CD4-positive, alpha-beta T cell (primary cell): ENCODE measurements around the gene ATXN1. TPM values are rescaled to one million over a fixed set of nuclear protein-coding genes. Genes with fewer than 3 reads are reported as not detected.

Experiments used
- ATAC-seq: fragments of 200-7000 bp; cut with Tn5 transposase; one replicate; pipeline ENCODE4 v1.10.0; 2022; ENCODE audit warnings: mild to moderate bottlenecking; ENCODE audit not compliant: poor library complexity
- CTCF ChIA-PET: fragments of 350-600 bp; sonication (Branson Sonifier 250); formaldehyde crosslinking; loops from one replicate; lab custom pipeline; 2021; ENCODE audit warnings: antibody characterized with exemption, inconsistent platforms; lab: Charles Lee
- POLR2A ChIA-PET: fragments of 350-600 bp; sonication (Branson Sonifier 250); formaldehyde crosslinking; loops from one replicate; lab custom pipeline; 2021; ENCODE audit warnings: antibody characterized with exemption, inconsistent platforms; lab: Charles Lee
- DNase-seq, 14 experiments: peaks; one replicate each; pipeline ENCODE4 v3.0.0-alpha.2; 2013 to 2020; ENCODE audit warnings: mixed read lengths in 2 of 14
- H3K27ac ChIP-seq, 2 donors: one replicate each; pipeline versions ENCODE4 v1.5.1 to v1.7.0; 2013; ENCODE audit warnings: low read length in 2 of 2, low read depth in 1 of 2, mild to moderate bottlenecking in 1 of 2
- H3K27me3 ChIP-seq, 2 experiments: 1 replicate in 1 of 2; 2 replicates in 1 of 2; pipeline versions ENCODE4 v1.6.1 to v1.7.0; 2013; ENCODE audit warnings: low read length in 2 of 2, control low read depth in 1 of 2, mild to moderate bottlenecking in 1 of 2, moderate library complexity in 1 of 2; ENCODE audit not compliant: insufficient read depth in 2 of 2, control insufficient read depth in 1 of 2
- H3K36me3 ChIP-seq: one replicate; pipeline ENCODE4 v1.6.1; 2013; ENCODE audit warnings: low read length, control low read depth; ENCODE audit not compliant: insufficient read depth
- H3K4me1 ChIP-seq: one replicate; pipeline ENCODE4 v1.6.1; 2013; ENCODE audit warnings: low read length, control low read depth; ENCODE audit not compliant: insufficient read depth
- H3K4me3 ChIP-seq: one replicate; pipeline ENCODE4 v1.5.1; 2013; ENCODE audit warnings: mild to moderate bottlenecking, low read length, moderate library complexity
- H3K9me3 ChIP-seq, 2 experiments: 1 replicate in 1 of 2; 2 replicates in 1 of 2; pipeline versions ENCODE4 v1.6.1 to v1.7.0; 2013; ENCODE audit warnings: low read length in 2 of 2, mild to moderate bottlenecking in 2 of 2, control low read depth in 1 of 2, moderate library complexity in 1 of 2; ENCODE audit not compliant: control insufficient read depth in 1 of 2, insufficient read depth in 1 of 2
- H3K27ac Mint-ChIP-seq: one replicate; pipeline ENCODE4 v1.8.0; 2020; ENCODE audit warnings: mixed read lengths
- H3K27me3 Mint-ChIP-seq: one replicate; pipeline ENCODE4 v1.8.0; 2021; ENCODE audit warnings: mixed read lengths
- H3K36me3 Mint-ChIP-seq: one replicate; pipeline ENCODE4 v1.8.0; 2021; ENCODE audit warnings: low read depth, mixed read lengths
- H3K4me1 Mint-ChIP-seq: one replicate; pipeline ENCODE4 v1.8.0; 2021; ENCODE audit warnings: low read depth, mixed read lengths
- H3K4me3 Mint-ChIP-seq: one replicate; pipeline ENCODE4 v1.8.0; 2020; ENCODE audit warnings: mild to moderate bottlenecking, mixed read lengths
- H3K9me3 Mint-ChIP-seq: one replicate; pipeline ENCODE4 v1.8.0; 2020; ENCODE audit warnings: mixed read lengths
- CTCF ChIP-seq: fragments of 200-600 bp; IDR thresholded peaks from one replicate; pipeline ENCODE4 v1.8.0; 2022; ENCODE audit warnings: antibody characterized with exemption, mild to moderate bottlenecking
- intact Hi-C, 2 experiments: fragments of 100-400 bp; cut with DNase I in 1 of 2; cut with micrococcal nuclease in 1 of 2; formaldehyde crosslinking; loops; one replicate each; pipeline versions ENCODE4 v1.15.1 to v1.9.0; 2023 to 2025; cut with DNase I, micrococcal nuclease
- total RNA-seq, 174 experiments: library from RNA in 2 of 174; stranded (reverse) in 2 of 174; gene quantifications; one replicate each; pipeline ENCODE4 v1.2.3 and lab custom pipeline; 2021 to 2026

The ATXN1 gene
- total RNA-seq, 2 experiments from 2014 or later: 74.2 to 76.7 TPM

GRCh38 chr6:16339265-16339587 lies 422.0 kb downstream of the ATXN1 start:
- intact Hi-C loops: no loop called here
- no peaks in the 10 kb centered on the region for H3K9me3 ChIP-seq
- H3K36me3 ChIP-seq: no peaks in the 10 kb centered on the region
- Mint-ChIP-seq H3K27ac (no peak overlapping the region), H3K4me1 (no peaks in the 10 kb centered on the region), H3K27me3 (no peaks in the 10 kb centered on the region), H3K9me3 (no peaks in the 10 kb centered on the region), H3K36me3 (no peaks in the 10 kb centered on the region), H3K4me3 (no peak overlapping the region)
- POLR2A ChIA-PET: interaction anchor here (0.6 kb wide), 1 partner anchor 265 kb away, joined by 4 read pairs; no protein-coding TSS in a partner anchor
- ATAC-seq (no peak), DNase-seq (no peak)
- CTCF ChIA-PET: interaction anchor here (0.9 to 1.2 kb wide), 2 partner anchors 172 to 241 kb away, joined by 3 read pairs; no protein-coding TSS in a partner anchor
- H3K27me3 ChIP-seq: no peaks in the 10 kb centered on the region
- H3K4me3 ChIP-seq: no peak overlapping the region
- no peak for TF ChIP-seq CTCF
- H3K4me1 ChIP-seq: no peaks in the 10 kb centered on the region
- H3K27ac ChIP-seq: no peak overlapping the region

- Mint-ChIP-seq H3K27me3 (no peaks in the 10 kb centered on the region), H3K36me3 (no peaks in the 10 kb centered on the region), H3K9me3 (no peaks in the 10 kb centered on the region), H3K27ac (no peak overlapping the region), H3K4me3 (no peak overlapping the region), H3K4me1 (no peaks in the 10 kb centered on the region)
- ATAC-seq (peak; percentile 24), DNase-seq (no peak)
- Histone ChIP-seq H3K4me3 (no peak overlapping the region), H3K27ac (no peak overlapping the region), H3K4me1 (no peaks in the 10 kb centered on the region), H3K9me3 (no peaks in the 10 kb centered on the region), H3K27me3 (no peaks in the 10 kb centered on the region), H3K36me3 (no peaks in the 10 kb centered on the region)
- intact Hi-C loops: no loop called here
- CTCF ChIA-PET: interaction anchor here (0.9 to 1.2 kb wide), 2 partner anchors 172 to 242 kb away, joined by 3 read pairs; no protein-coding TSS in a partner anchor
- POLR2A ChIA-PET: interaction anchor here (0.6 kb wide), 1 partner anchor 266 kb away, joined by 4 read pairs; no protein-coding TSS in a partner anchor
- no peak for TF ChIP-seq CTCF
Observed at GRCh38 chr6:16338577-16339264, 422.5 kb downstream of the ATXN1 start.

GRCh38 chr6:16337295-16337975 lies 423.8 kb downstream of the ATXN1 start:
- H3K9me3 Mint-ChIP-seq: no peaks in the 10 kb centered on the region
- H3K4me3 ChIP-seq: no peak overlapping the region
- no peak for ATAC-seq
- H3K36me3 Mint-ChIP-seq: no peaks in the 10 kb centered on the region
- H3K27ac Mint-ChIP-seq: no peak overlapping the region
- H3K36me3 ChIP-seq: no peaks in the 10 kb centered on the region
- H3K27me3 ChIP-seq: no peaks in the 10 kb centered on the region
- TF ChIP-seq CTCF: no peak
- H3K9me3 ChIP-seq: no peaks in the 10 kb centered on the region
- CTCF ChIA-PET: interaction anchor here (0.8 to 1.2 kb wide), 2 partner anchors 20 to 375 kb away, joined by 3 to 4 read pairs; no protein-coding TSS in a partner anchor
- no peak overlapping the region for H3K4me3 Mint-ChIP-seq
- no peak overlapping the region for H3K27ac ChIP-seq
- H3K4me1 Mint-ChIP-seq: no peaks in the 10 kb centered on the region
- intact Hi-C loops: no loop called here
- H3K4me1 ChIP-seq: peaks cover under 1% of the 10 kb centered on the region
- H3K27me3 Mint-ChIP-seq: no peaks in the 10 kb centered on the region
- POLR2A ChIA-PET: no interaction called here
- DNase-seq: no peak
